K562 (cell line): ENCODE data around the gene ZNF138. TPM values are rescaled to one million over a fixed set of nuclear protein-coding genes. Genes with fewer than 3 reads are reported as not detected.
A peak's percentile ranks its signal among the peaks of the same experiment; 100 is the strongest.

ENCODE experiments used
- ATAC-seq: fragments of 200-7000 bp; cut with Tn5 transposase; 3 replicates; pipeline ENCODE4 v1.9.1; 2020; ENCODE audit warnings: moderate library complexity
- BruUV-seq: library from RNA; stranded (reverse); fragments of 400-500 nt; replicated peaks from 2 replicates; lab custom pipeline; 2021; lab: Mats Ljungman, UMichigan
- CTCF ChIA-PET: fragments of 300-600 bp; formaldehyde crosslinking; extraction: SDS; loops from one replicate; lab custom pipeline; 2021; ENCODE audit warnings: low intra/inter-chr PET ratio; lab: Yijun Ruan, JAX
- POLR2A ChIA-PET: fragments of 300-600, 350-650 bp; sonication (Branson Sonifier 250); formaldehyde crosslinking; extraction: SDS; loops from one replicate; lab custom pipeline; 2021; ENCODE audit warnings: antibody characterized with exemption, inconsistent platforms; lab: Yijun Ruan, JAX
- DNase-seq, 4 experiments: peaks; one replicate each; pipeline versions ENCODE4 v3.0.0 to v3.0.0-alpha.2; 2011 to 2018; ENCODE audit warnings: low spot score in 3 of 4, mixed read lengths in 3 of 4; ENCODE audit errors: extremely low read depth in 1 of 4
- FAIRE-seq: peaks from 2 replicates; lab custom pipeline; 2011; peaks lifted over from hg19 to GRCh38; lab: Jason Lieb, UNC
- H2AFZ ChIP-seq: 2 replicates; pipeline ENCODE4 v1.6.0; 2011; ENCODE audit warnings: low read depth, low read length, control low read depth, inconsistent platforms
- H3K27ac ChIP-seq: fragments of 200-600 bp; 3 replicates; pipeline ENCODE4 v1.8.0; 2011; ENCODE audit warnings: low read depth, mild to moderate bottlenecking, control low read depth, inconsistent platforms, low read length, moderate library complexity, mixed read lengths; ENCODE audit errors: extremely low read depth
- H3K27me3 ChIP-seq, 2 experiments: fragments of 300-600 bp in 1 of 2; 2 replicates in 1 of 2; 3 replicates in 1 of 2; pipeline versions ENCODE4 v1.6.0 to v1.8.0; 2011; ENCODE audit warnings: inconsistent platforms in 2 of 2, low read length in 2 of 2, mild to moderate bottlenecking in 1 of 2, mixed read lengths in 1 of 2, moderate library complexity in 1 of 2; ENCODE audit not compliant: control insufficient read depth in 2 of 2, insufficient read depth in 2 of 2
- H3K36me3 ChIP-seq: fragments of 300-600 bp; 3 replicates; pipeline ENCODE4 v1.8.0; 2011; ENCODE audit warnings: mild to moderate bottlenecking, low read length, inconsistent platforms; ENCODE audit not compliant: control insufficient read depth, insufficient read depth
- H3K4me1 ChIP-seq, 2 experiments: fragments of 200-600 bp in 1 of 2; replicated peaks in 1 of 2; 2 replicates in 1 of 2; 3 replicates in 1 of 2; pipeline versions ENCODE4 v1.5.1 to v1.8.0; 2011; ENCODE audit warnings: inconsistent platforms in 2 of 2, low read length in 2 of 2, mild to moderate bottlenecking in 1 of 2, mixed read lengths in 1 of 2, moderate library complexity in 1 of 2; ENCODE audit not compliant: control insufficient read depth in 2 of 2, insufficient read depth in 2 of 2
- H3K4me2 ChIP-seq: 2 replicates; pipeline ENCODE4 v1.6.1; 2011; ENCODE audit warnings: low read length, control low read depth, inconsistent platforms, mixed read lengths; ENCODE audit not compliant: insufficient read depth
- H3K4me3 ChIP-seq: fragments of 200-600 bp; sonication (generic), shearing (Covaris generic); 2 replicates; pipeline ENCODE4 v1.5.1; 2016; ENCODE audit warnings: control low read depth, inconsistent platforms
- H3K79me2 ChIP-seq: fragments of 200-600 bp; 3 replicates; pipeline ENCODE4 v1.8.0; 2011; ENCODE audit warnings: low read length, inconsistent platforms; ENCODE audit not compliant: control insufficient read depth, insufficient read depth
- H3K9ac ChIP-seq, 2 experiments: 2 replicates each; pipeline versions ENCODE4 v1.6.0 to v1.6.1; 2011; ENCODE audit warnings: low read depth in 2 of 2, low read length in 2 of 2, control low read depth in 1 of 2, inconsistent platforms in 1 of 2, mild to moderate bottlenecking in 1 of 2, mixed read lengths in 1 of 2; ENCODE audit not compliant: insufficient read depth in 1 of 2
- H3K9me1 ChIP-seq: one replicate; pipeline ENCODE4 v1.6.0; 2011; ENCODE audit warnings: inconsistent platforms, mild to moderate bottlenecking, low read length, moderate library complexity; ENCODE audit not compliant: control insufficient read depth, insufficient read depth
- H3K9me3 ChIP-seq: replicated peaks from 2 replicates; pipeline ENCODE4 v1.5.1; 2011; ENCODE audit warnings: low read depth, low read length, inconsistent platforms; ENCODE audit not compliant: control insufficient read depth, insufficient read depth
- H4K20me1 ChIP-seq: replicated peaks from 2 replicates; pipeline ENCODE4 v1.6.1; 2011; ENCODE audit warnings: low read length, inconsistent platforms, mixed read lengths; ENCODE audit not compliant: control insufficient read depth, insufficient read depth
- ASH1L ChIP-seq: fragments of 450-650 bp; IDR thresholded peaks from 2 replicates; pipeline ENCODE4 v1.6.1; 2018; ENCODE audit warnings: borderline replicate concordance, mild to moderate bottlenecking, low read depth; ENCODE audit not compliant: partially characterized antibody
- C11orf30 ChIP-seq: fragments of 450-650 bp; IDR thresholded peaks from 2 replicates; pipeline ENCODE4 v1.6.1; 2016; ENCODE audit warnings: low read depth, mild to moderate bottlenecking
- ELF4 ChIP-seq: fragments of 450-650 bp; formaldehyde crosslinking; IDR thresholded peaks from 2 replicates; pipeline ENCODE4 v1.4.0; 2022; ENCODE audit warnings: missing genetic modification characterization
- MAFF ChIP-seq: IDR thresholded peaks from 2 replicates; pipeline ENCODE4 v1.6.1; 2012; ENCODE audit warnings: low read length, improper control_type of control experiment
- MAFK ChIP-seq: IDR thresholded peaks from 2 replicates; pipeline ENCODE4 v1.6.1; 2011; ENCODE audit warnings: low read length, improper control_type of control experiment
- NCOA2 ChIP-seq, 2 experiments: fragments of 450-650 bp; IDR thresholded peaks; 2 replicates each; pipeline ENCODE4 v1.6.1; 2018; ENCODE audit warnings: mild to moderate bottlenecking in 2 of 2, moderate library complexity in 1 of 2; ENCODE audit not compliant: partially characterized antibody in 2 of 2
- NR3C1 ChIP-seq: sonication (generic); formaldehyde crosslinking; IDR thresholded peaks from 2 replicates; pipeline ENCODE4 v1.8.1; 2022; ENCODE audit warnings: missing genetic modification reagents
- PML ChIP-seq: IDR thresholded peaks from 2 replicates; pipeline ENCODE4 v1.6.1; 2012; ENCODE audit warnings: low read length, inconsistent platforms
- PTTG1 ChIP-seq: fragments of 450-650 bp; IDR thresholded peaks from 2 replicates; pipeline ENCODE4 v1.6.1; 2016; ENCODE audit warnings: low read depth, mild to moderate bottlenecking, missing genetic modification characterization, missing compliant biosample characterization
- TFAP4 ChIP-seq: sonication (generic); formaldehyde crosslinking; IDR thresholded peaks from 2 replicates; pipeline ENCODE4 v1.8.0; 2022; ENCODE audit warnings: missing genetic modification reagents, mild to moderate bottlenecking, moderate library complexity, borderline replicate concordance
- TGIF2 ChIP-seq: sonication (generic); formaldehyde crosslinking; IDR thresholded peaks from 2 replicates; pipeline ENCODE4 v1.8.1; 2022; ENCODE audit warnings: mild to moderate bottlenecking, missing genetic modification reagents, moderate library complexity
- ZNF23 ChIP-seq: fragments of 250-450 bp; sonication (Bioruptor Pico); IDR thresholded peaks from 2 replicates; pipeline ENCODE4 v1.4.0; 2020; ENCODE audit warnings: mild to moderate bottlenecking
- ZNF780A ChIP-seq: fragments of 250-450 bp; sonication (Bioruptor Pico); IDR thresholded peaks from 2 replicates; pipeline ENCODE4 v1.5.0; 2021; ENCODE audit warnings: mild to moderate bottlenecking
- ZSCAN29 ChIP-seq: fragments of 450-650 bp; IDR thresholded peaks from 2 replicates; pipeline ENCODE4 v1.6.1; 2017
- WGBS: fragments of 100-300 bp; shearing (Covaris generic); methylation state at CpG from one replicate; pipeline ENCODE4 v1.1.6; 2016; ENCODE audit warnings: low coverage, mixed read lengths; ENCODE audit not compliant: insufficient coverage; ENCODE audit errors: missing lambda C conversion rate; 5-methylcytosine and 5-hydroxymethylcytosine counted together
- in situ Hi-C: fragments of 300-500 bp; cut with MboI; formaldehyde crosslinking; loops from 4 replicates; pipeline ENCODE4 v1.15.0; 2018; ENCODE audit warnings: inconsistent platforms, mixed read lengths
- intact Hi-C: fragments of 100-400 bp; cut with micrococcal nuclease; formaldehyde crosslinking; loops from 2 replicates; pipeline ENCODE4 v1.14.2; 2022
- polyA plus RNA-seq, 8 experiments: library from polyadenylated mRNA; depleted of rRNA in 4 of 8; stranded (reverse) in 5 of 8; unstranded in 3 of 8; fragments of >200 nt; fragmentation: Nextera tagmentation in 2 of 8; fragmentation: Illumina TruSeq in 1 of 8; extraction: Ambion mirVana in 2 of 8; extraction: Trizol in 1 of 8; gene quantifications; 2 replicates each; pipeline versions ENCODE4 v1.2.1 to v1.2.3, GENCODE V29; 2011 to 2014; ENCODE audit warnings: inconsistent platforms in 1 of 8, missing spikeins in 1 of 8
- total RNA-seq, 7 experiments: library from RNA; depleted of rRNA in 6 of 7; stranded (reverse); fragments of >200 nt in 6 of 7; fragmentation: Illumina TruSeq in 2 of 7; extraction: Trizol in 2 of 7; gene quantifications; 2 replicates each; pipeline versions ENCODE4 v1.2.1 to v1.2.3, GENCODE V29; 2011 to 2021; ENCODE audit warnings: low replicate concordance in 1 of 7
- TF ChIP-seq, protein P1 (sequence below): fragments of 200-800 bp; sonication (Bioruptor generic); IDR thresholded peaks from 2 replicates; pipeline ENCODE4 v1.6.1; 2017; ENCODE audit warnings: missing genetic modification characterization, missing compliant biosample characterization
- TF ChIP-seq, protein P2 (sequence below), 3 experiments: IDR thresholded peaks in 2 of 3; conservative IDR thresholded peaks in 1 of 3; 2 replicates each; pipeline ENCODE4 v1.5.1; 2011 to 2012; ENCODE audit warnings: low read length in 3 of 3, mild to moderate bottlenecking in 3 of 3, control low read depth in 2 of 3, improper control_type of control experiment in 1 of 3, inconsistent platforms in 1 of 3, low read depth in 1 of 3, mixed read lengths in 1 of 3, moderate library complexity in 1 of 3; ENCODE audit not compliant: insufficient read depth in 2 of 3
- TF ChIP-seq, protein P3 (sequence below): fragments of 450-650 bp; conservative IDR thresholded peaks from 2 replicates; pipeline ENCODE4 v1.6.1; 2016; ENCODE audit warnings: missing genetic modification characterization, low read depth, mild to moderate bottlenecking, missing compliant biosample characterization, moderate library complexity
- TF ChIP-seq, protein P4 (sequence below): fragments of 450-650 bp; formaldehyde crosslinking; IDR thresholded peaks from 2 replicates; pipeline ENCODE4 v1.4.0; 2022; ENCODE audit warnings: missing genetic modification characterization

The ZNF138 gene
- total and polyA plus RNA-seq, 9 of the 15 experiments (the other 6 are each of a cell fraction or from before 2014, with no cell fraction given): 14.6 to 34.9 (median 22.6) TPM

DNA sequence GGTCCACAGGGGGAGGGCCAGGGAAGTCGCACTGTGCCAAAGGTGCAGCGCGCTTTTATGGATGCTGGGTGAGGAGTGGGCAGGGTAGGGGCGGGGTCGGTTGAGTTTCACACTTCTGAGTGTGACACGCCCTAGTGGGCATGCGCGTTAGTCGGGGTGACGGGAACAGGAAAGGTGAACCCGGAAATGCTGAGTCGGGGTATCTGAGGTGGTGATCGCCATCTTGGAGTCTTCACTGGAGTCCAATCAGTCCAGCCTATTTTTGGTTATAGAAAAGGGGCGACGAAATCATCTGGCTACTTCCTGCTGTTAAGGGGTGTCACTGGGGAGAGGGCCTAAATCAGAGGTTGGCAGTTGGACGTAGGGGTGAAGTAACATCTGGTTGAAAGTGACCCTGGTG lies 40.8 kb downstream of the ZNF138 start:
- Histone ChIP-seq H3K27ac (no peak overlapping the region), H4K20me1 (no peaks in the 10 kb centered on the region), H3K4me1 (no peaks in the 10 kb centered on the region), H3K79me2 (no peaks in the 10 kb centered on the region), H3K4me3 (no peak overlapping the region), H3K4me2 (no peak overlapping the region), H3K9ac (no peak overlapping the region), H3K9me3 (peaks cover 14% of the 10 kb centered on the region), H2AFZ (no peak overlapping the region), H3K36me3 (0 out of 3 replicates have a peak, but pooled peaks cover 7% of the 10 kb centered on the region), H3K9me1 (no peaks in the 10 kb centered on the region), H3K27me3 (no peaks in the 10 kb centered on the region)
- WGBS: 99% methylated on average over 7 of the region's 16 CpGs
- ATAC-seq (no peak), DNase-seq (no peak), FAIRE-seq (no peak)
- in situ Hi-C loops (no loop called here), intact Hi-C loops (no loop called here)
- no TSS peak for BruUV-seq
- ChIA-PET CTCF (no interaction called here), POLR2A (no interaction called here)
- no peak for TF ChIP-seq TGIF2 (CRISPR knock-in tag)
- TF ChIP-seq ZSCAN29: no peak
- TF ChIP-seq ZNF23 (CRISPR knock-in tag): no peak
- TF ChIP-seq NR3C1 (CRISPR knock-in tag): no peak
- TF ChIP-seq PTTG1 (tag): no peak
- TF ChIP-seq, protein P1, sequence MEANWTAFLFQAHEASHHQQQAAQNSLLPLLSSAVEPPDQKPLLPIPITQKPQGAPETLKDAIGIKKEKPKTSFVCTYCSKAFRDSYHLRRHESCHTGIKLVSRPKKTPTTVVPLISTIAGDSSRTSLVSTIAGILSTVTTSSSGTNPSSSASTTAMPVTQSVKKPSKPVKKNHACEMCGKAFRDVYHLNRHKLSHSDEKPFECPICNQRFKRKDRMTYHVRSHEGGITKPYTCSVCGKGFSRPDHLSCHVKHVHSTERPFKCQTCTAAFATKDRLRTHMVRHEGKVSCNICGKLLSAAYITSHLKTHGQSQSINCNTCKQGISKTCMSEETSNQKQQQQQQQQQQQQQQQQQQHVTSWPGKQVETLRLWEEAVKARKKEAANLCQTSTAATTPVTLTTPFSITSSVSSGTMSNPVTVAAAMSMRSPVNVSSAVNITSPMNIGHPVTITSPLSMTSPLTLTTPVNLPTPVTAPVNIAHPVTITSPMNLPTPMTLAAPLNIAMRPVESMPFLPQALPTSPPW (CRISPR knock-in tag): no peak
- TF ChIP-seq, protein P2, sequence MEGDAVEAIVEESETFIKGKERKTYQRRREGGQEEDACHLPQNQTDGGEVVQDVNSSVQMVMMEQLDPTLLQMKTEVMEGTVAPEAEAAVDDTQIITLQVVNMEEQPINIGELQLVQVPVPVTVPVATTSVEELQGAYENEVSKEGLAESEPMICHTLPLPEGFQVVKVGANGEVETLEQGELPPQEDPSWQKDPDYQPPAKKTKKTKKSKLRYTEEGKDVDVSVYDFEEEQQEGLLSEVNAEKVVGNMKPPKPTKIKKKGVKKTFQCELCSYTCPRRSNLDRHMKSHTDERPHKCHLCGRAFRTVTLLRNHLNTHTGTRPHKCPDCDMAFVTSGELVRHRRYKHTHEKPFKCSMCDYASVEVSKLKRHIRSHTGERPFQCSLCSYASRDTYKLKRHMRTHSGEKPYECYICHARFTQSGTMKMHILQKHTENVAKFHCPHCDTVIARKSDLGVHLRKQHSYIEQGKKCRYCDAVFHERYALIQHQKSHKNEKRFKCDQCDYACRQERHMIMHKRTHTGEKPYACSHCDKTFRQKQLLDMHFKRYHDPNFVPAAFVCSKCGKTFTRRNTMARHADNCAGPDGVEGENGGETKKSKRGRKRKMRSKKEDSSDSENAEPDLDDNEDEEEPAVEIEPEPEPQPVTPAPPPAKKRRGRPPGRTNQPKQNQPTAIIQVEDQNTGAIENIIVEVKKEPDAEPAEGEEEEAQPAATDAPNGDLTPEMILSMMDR (IDR thresholded peaks at IDR 0.05 in 2 of 3, conservative IDR thresholded peaks at IDR 0.05 in 1 of 3; ENCODE audit: insufficient read depth in 2 of 3, low read depth in 1 of 3, low read length in 3 of 3): no peak
- no peak for TF ChIP-seq NCOA2 (IDR thresholded peaks at IDR 0.05; ENCODE audit: partially characterized antibody in 2 of 2)
- TF ChIP-seq PML: no peak
- TF ChIP-seq ELF4 (CRISPR knock-in tag): no peak
- TF ChIP-seq, protein P3, sequence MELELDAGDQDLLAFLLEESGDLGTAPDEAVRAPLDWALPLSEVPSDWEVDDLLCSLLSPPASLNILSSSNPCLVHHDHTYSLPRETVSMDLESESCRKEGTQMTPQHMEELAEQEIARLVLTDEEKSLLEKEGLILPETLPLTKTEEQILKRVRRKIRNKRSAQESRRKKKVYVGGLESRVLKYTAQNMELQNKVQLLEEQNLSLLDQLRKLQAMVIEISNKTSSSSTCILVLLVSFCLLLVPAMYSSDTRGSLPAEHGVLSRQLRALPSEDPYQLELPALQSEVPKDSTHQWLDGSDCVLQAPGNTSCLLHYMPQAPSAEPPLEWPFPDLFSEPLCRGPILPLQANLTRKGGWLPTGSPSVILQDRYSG (tag): no peak
- TF ChIP-seq, protein P4, sequence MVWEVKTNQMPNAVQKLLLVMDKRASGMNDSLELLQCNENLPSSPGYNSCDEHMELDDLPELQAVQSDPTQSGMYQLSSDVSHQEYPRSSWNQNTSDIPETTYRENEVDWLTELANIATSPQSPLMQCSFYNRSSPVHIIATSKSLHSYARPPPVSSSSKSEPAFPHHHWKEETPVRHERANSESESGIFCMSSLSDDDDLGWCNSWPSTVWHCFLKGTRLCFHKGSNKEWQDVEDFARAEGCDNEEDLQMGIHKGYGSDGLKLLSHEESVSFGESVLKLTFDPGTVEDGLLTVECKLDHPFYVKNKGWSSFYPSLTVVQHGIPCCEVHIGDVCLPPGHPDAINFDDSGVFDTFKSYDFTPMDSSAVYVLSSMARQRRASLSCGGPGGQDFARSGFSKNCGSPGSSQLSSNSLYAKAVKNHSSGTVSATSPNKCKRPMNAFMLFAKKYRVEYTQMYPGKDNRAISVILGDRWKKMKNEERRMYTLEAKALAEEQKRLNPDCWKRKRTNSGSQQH (CRISPR knock-in tag): no peak
- 0 out of 2 replicates have a peak, but pooled peaks have one; percentile 27 for TF ChIP-seq C11orf30
- peak; percentile 41 for TF ChIP-seq MAFF
- no peak for TF ChIP-seq ZNF780A (CRISPR knock-in tag)
- TF ChIP-seq ASH1L: no peak
- peak; percentile 46 for TF ChIP-seq MAFK
- TF ChIP-seq TFAP4: no peak
